Uterus (tissue), 2 donors: ENCODE measurements around the gene HOXD3.

Experiments used
- CTCF ChIP-seq, 4 experiments: fragments of 200-600 bp in 2 of 4; fragments of 450-650 bp in 2 of 4; sonication (generic) in 2 of 4; IDR thresholded peaks; one replicate each; pipeline ENCODE4 v1.5.1; 2016 to 2019; ENCODE audit warnings: antibody characterized with exemption in 4 of 4, mild to moderate bottlenecking in 2 of 4, moderate library complexity in 1 of 4
- POLR2A ChIP-seq, 2 donors: fragments of 450-650 bp; IDR thresholded peaks; one replicate each; pipeline ENCODE4 v1.6.1; 2016; ENCODE audit warnings: antibody characterized with exemption in 2 of 2, mild to moderate bottlenecking in 1 of 2, moderate library complexity in 1 of 2

GRCh38 chr2:176150584-176151441 is 6.3 kb upstream of the HOXD3 start:
- no peak for TF ChIP-seq CTCF (IDR thresholded peaks at IDR 0.05)
- no peak for TF ChIP-seq POLR2A (IDR thresholded peaks at IDR 0.05)
